Uterus (tissue), 4 donors: ENCODE data around the gene COA1. TPM values are rescaled to one million over a fixed set of nuclear protein-coding genes. Genes with fewer than 3 reads are reported as not detected.

Experiments used
- DNase-seq, 2 donors: peaks; one replicate each; pipeline ENCODE4 v3.0.0-alpha.2; 2019 to 2020
- H3K27ac ChIP-seq, 2 donors: fragments of 200-600 bp; sonication (generic); 1 replicate in 1 of 2; 2 replicates in 1 of 2; pipeline ENCODE4 v1.5.1; 2016 to 2018
- H3K27me3 ChIP-seq, 2 donors: fragments of 200-600 bp; sonication (generic); one replicate each; pipeline ENCODE4 v1.5.1; 2018 to 2019; ENCODE audit warnings: control low read depth in 1 of 2
- H3K36me3 ChIP-seq, 2 donors: fragments of 200-600 bp; sonication (generic); one replicate each; pipeline ENCODE4 v1.5.1; 2019; ENCODE audit warnings: control low read depth in 1 of 2
- H3K4me1 ChIP-seq, 2 donors: fragments of 200-600 bp; sonication (generic); one replicate each; pipeline ENCODE4 v1.5.1; 2018 to 2019; ENCODE audit warnings: control low read depth in 1 of 2
- H3K4me3 ChIP-seq, 2 donors: fragments of 200-600 bp; sonication (generic); 1 replicate in 1 of 2; 2 replicates in 1 of 2; pipeline ENCODE4 v1.5.1; 2018 to 2019; ENCODE audit warnings: mild to moderate bottlenecking in 1 of 2
- H3K9me3 ChIP-seq, 2 donors: fragments of 200-600 bp; sonication (generic); one replicate each; pipeline ENCODE4 v1.5.1; 2019; ENCODE audit warnings: control low read depth in 1 of 2
- CTCF ChIP-seq, 4 experiments: fragments of 200-600 bp in 2 of 4; fragments of 450-650 bp in 2 of 4; sonication (generic) in 2 of 4; IDR thresholded peaks; one replicate each; pipeline ENCODE4 v1.5.1; 2016 to 2019; ENCODE audit warnings: antibody characterized with exemption in 4 of 4, mild to moderate bottlenecking in 2 of 4, moderate library complexity in 1 of 4
- POLR2A ChIP-seq, 2 donors: fragments of 450-650 bp; IDR thresholded peaks; one replicate each; pipeline ENCODE4 v1.6.1; 2016; ENCODE audit warnings: antibody characterized with exemption in 2 of 2, mild to moderate bottlenecking in 1 of 2, moderate library complexity in 1 of 2
- intact Hi-C: fragments of 100-400 bp; cut with DNase I; formaldehyde crosslinking; loops from one replicate; pipeline ENCODE4 v1.15.1; 2023; ENCODE audit warnings: low total_unique reads
- total RNA-seq, 4 donors: library from RNA; depleted of rRNA in 3 of 4; stranded (reverse); fragments of >200 nt in 3 of 4; gene quantifications; one replicate each; pipeline versions ENCODE4 v1.1.0 to v1.2.4, GENCODE V29; 2014 to 2023
- donor health status: DM: yes; HTN: yes; CAD: no.

The COA1 gene
- total RNA-seq, 4 donors from 2014 or later = 30.0 to 83.6 (median 76.6) TPM

- Histone ChIP-seq H3K27ac (no peak overlapping the region), H3K4me1 (no peaks in the 10 kb centered on the region), H3K9me3 (no peaks in the 10 kb centered on the region), H3K4me3 (no peak overlapping the region), H3K27me3 (no peaks in the 10 kb centered on the region), H3K36me3 (no peaks in the 10 kb centered on the region)
- TF ChIP-seq CTCF (IDR thresholded peaks at IDR 0.05) (no peak), POLR2A (IDR thresholded peaks at IDR 0.05) (no peak)
- DNase-seq = no peak
- intact Hi-C loops = no loop called here
Measured at GRCh38 chr7:43769791-43770465, 40.6 kb upstream of the COA1 start.

GRCh38 chr7:43769281-43769680 lies 40.0 kb upstream of the COA1 start:
- TF ChIP-seq POLR2A (IDR thresholded peaks at IDR 0.05) (no peak), CTCF (IDR thresholded peaks at IDR 0.05) (no peak)
- no peaks in the 10 kb centered on the region for H3K27me3 ChIP-seq
- no peak overlapping the region for H3K27ac ChIP-seq
- intact Hi-C loops = no loop called here
- no peaks in the 10 kb centered on the region for H3K36me3 ChIP-seq
- peaks cover 0 to 5% of the 10 kb centered on the region in 2 donors for H3K4me1 ChIP-seq
- no peak overlapping the region for H3K4me3 ChIP-seq
- no peak for DNase-seq
- H3K9me3 ChIP-seq = no peaks in the 10 kb centered on the region

- no peak for DNase-seq
- intact Hi-C loops = no loop called here
- H3K27ac ChIP-seq = no peak overlapping the region
Measured at GRCh38 chr7:43768887-43769272, 39.6 kb upstream of the COA1 start.

GRCh38 chr7:43768201-43768886 lies 39.0 kb upstream of the COA1 start:
- TF ChIP-seq CTCF (IDR thresholded peaks at IDR 0.05) (no peak), POLR2A (IDR thresholded peaks at IDR 0.05) (no peak)
- no peak overlapping the region for H3K27ac ChIP-seq
- H3K4me3 ChIP-seq = no peak overlapping the region
- no peaks in the 10 kb centered on the region for H3K27me3 ChIP-seq
- no peaks in the 10 kb centered on the region for H3K36me3 ChIP-seq
- no peak for DNase-seq
- H3K9me3 ChIP-seq = no peaks in the 10 kb centered on the region
- peaks cover 0 to 5% of the 10 kb centered on the region in 2 donors for H3K4me1 ChIP-seq
- intact Hi-C loops = no loop called here

More at GRCh38 chr7:43768887-43769272, 39.6 kb upstream of the COA1 start:
- peaks cover 0 to 5% of the 10 kb centered on the region in 2 donors for H3K4me1 ChIP-seq
- no peaks in the 10 kb centered on the region for H3K9me3 ChIP-seq
- no peak overlapping the region for H3K4me3 ChIP-seq
- no peaks in the 10 kb centered on the region for H3K36me3 ChIP-seq
- no peaks in the 10 kb centered on the region for H3K27me3 ChIP-seq
- TF ChIP-seq CTCF (IDR thresholded peaks at IDR 0.05) = no peak
- TF ChIP-seq POLR2A (IDR thresholded peaks at IDR 0.05) = no peak

- Histone ChIP-seq H3K27me3 (no peaks in the 10 kb centered on the region), H3K4me1 (peaks cover 0 to 5% of the 10 kb centered on the region in 2 donors), H3K36me3 (no peaks in the 10 kb centered on the region), H3K9me3 (no peaks in the 10 kb centered on the region), H3K4me3 (no peak overlapping the region), H3K27ac (no peak overlapping the region)
- intact Hi-C loops = no loop called here
- no peak for TF ChIP-seq POLR2A (IDR thresholded peaks at IDR 0.05)
- no peak for TF ChIP-seq CTCF (IDR thresholded peaks at IDR 0.05)
- no peak for DNase-seq
Measured at GRCh38 chr7:43767311-43767710, 38.0 kb upstream of the COA1 start.
